Natural killer cell treated with Interleukin-12 subunit alpha and Interleukin-12 subunit beta and Interleukin-15 and Interleukin-18, amount 100 ng/mL, for 72 hours (primary cell): ENCODE measurements around the gene RUNX3. TPM values are rescaled to one million over a fixed set of nuclear protein-coding genes. Genes with fewer than 3 reads are reported as not detected.

Experiments
- ATAC-seq, 2 donors: fragments of 150-1000 bp; cut with Tn5 transposase in 1 of 2; sonication (Bioruptor Pico), chemical (Tn5 transposase) in 1 of 2; 2 replicates each; pipeline ENCODE4 v1.10.0; 2021
- DNase-seq: peaks from one replicate; pipeline ENCODE4 v3.0.0; 2022; ENCODE audit warnings: low spot score
- H3K27ac Mint-ChIP-seq, 2 donors: 1 replicate in 1 of 2; 2 replicates in 1 of 2; pipeline ENCODE4 v1.8.0; 2022; ENCODE audit warnings: mixed read lengths in 2 of 2, mild to moderate bottlenecking in 1 of 2, moderate library complexity in 1 of 2
- H3K27me3 Mint-ChIP-seq, 2 donors: 1 replicate in 1 of 2; 2 replicates in 1 of 2; pipeline ENCODE4 v1.8.0; 2022; ENCODE audit warnings: mixed read lengths in 2 of 2
- H3K36me3 Mint-ChIP-seq: one replicate; pipeline ENCODE4 v1.8.0; 2022; ENCODE audit warnings: mixed read lengths
- H3K4me1 Mint-ChIP-seq, 2 donors: 1 replicate in 1 of 2; 2 replicates in 1 of 2; pipeline ENCODE4 v1.8.0; 2022; ENCODE audit warnings: low read depth in 2 of 2, mixed read lengths in 2 of 2, mild to moderate bottlenecking in 1 of 2
- H3K4me3 Mint-ChIP-seq: one replicate; pipeline ENCODE4 v1.8.0; 2022; ENCODE audit warnings: mixed read lengths
- H3K9me3 Mint-ChIP-seq: 2 replicates; pipeline ENCODE4 v1.8.0; 2022; ENCODE audit warnings: mixed read lengths
- total RNA-seq, 2 donors: library from RNA; stranded (reverse); gene quantifications; one replicate each; pipeline ENCODE4 v1.2.3, GENCODE V29; 2022

Gene RUNX3
- total RNA-seq, 2 donors from 2014 or later, result 177 to 186 TPM

DNA sequence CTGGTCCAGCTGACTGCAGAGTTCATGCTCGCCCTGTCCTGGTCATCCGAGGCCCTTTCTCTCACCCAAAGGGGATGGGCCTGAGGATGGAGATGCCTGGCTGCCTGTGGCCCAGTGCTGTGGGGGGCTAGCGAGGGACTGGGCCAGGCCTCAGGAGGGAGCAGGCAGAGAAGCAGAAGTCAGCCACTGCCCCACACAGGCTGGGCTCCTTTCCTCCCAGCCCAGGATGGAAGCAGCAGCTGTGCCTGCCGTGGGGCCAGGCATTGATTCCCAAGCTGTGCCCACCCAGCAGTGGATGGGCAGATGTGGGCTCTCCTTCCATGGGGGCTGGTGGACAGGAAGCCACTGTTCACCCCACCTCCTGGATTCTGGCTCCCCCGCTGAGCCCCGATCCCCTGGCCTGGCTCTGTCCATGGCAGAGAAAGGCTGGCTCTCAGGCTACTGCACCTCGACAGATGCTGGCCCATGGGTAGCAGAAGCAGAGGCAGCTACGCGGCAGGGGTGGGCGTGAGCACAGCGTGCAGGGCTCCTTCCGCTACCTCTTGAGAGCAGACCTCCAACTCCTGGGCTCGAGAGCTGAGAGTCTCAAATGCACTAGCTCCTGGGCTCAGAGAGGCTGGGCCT lies 24.6 kb downstream of the RUNX3 start:
- Mint-ChIP-seq H3K36me3 (peaks cover 13% of the 10 kb centered on the region), H3K27me3 (no peaks in the 10 kb centered on the region), H3K4me3 (no peak overlapping the region), H3K4me1 (peaks cover 43 to 59% of the 10 kb centered on the region in 2 donors), H3K27ac (peak overlapping the region in 1 of 2 donors; percentile 41), H3K9me3 (no peaks in the 10 kb centered on the region)
- no peak for ATAC-seq
- no peak for DNase-seq

DNA sequence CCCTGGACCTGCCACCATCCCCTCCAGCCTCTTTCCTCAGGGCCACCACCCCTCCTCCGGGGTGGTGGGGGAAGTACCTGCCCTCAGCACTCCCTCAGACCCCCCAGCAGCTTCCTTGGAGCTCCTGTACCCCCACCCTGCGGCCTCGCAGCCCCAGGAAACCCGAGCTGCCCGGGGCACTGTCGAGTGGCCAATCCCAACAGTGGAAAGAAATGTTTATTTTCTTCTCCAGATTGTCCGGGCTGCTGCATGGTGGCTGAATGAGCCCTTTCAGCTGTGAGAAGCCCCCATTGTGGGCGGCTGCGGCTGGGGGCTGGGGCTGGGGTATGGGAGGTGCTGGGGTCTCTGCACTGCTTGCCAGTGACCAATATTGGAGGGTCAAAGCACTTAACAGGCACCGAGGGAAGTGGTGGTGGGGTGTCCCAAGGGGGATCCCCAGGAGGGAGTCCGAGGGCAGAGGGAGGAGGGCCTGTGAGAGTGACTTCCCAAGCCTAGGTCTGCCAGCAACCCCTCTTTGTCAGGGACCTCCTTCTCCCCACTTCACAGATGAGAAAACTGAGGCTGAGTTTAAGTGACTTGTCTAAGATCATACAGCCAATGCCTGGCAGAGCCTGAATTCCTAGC lies 25.2 kb downstream of the RUNX3 start:
- peaks cover 43 to 63% of the 10 kb centered on the region in 2 donors for H3K4me1 Mint-ChIP-seq
- ATAC-seq, result no peak
- H3K9me3 Mint-ChIP-seq, result no peaks in the 10 kb centered on the region
- DNase-seq, result no peak
- H3K4me3 Mint-ChIP-seq, result no peak overlapping the region
- peaks cover 13% of the 10 kb centered on the region for H3K36me3 Mint-ChIP-seq
- H3K27me3 Mint-ChIP-seq, result no peaks in the 10 kb centered on the region
- peak overlapping the region in 1 of 2 donors; percentile 47 for H3K27ac Mint-ChIP-seq

DNA sequence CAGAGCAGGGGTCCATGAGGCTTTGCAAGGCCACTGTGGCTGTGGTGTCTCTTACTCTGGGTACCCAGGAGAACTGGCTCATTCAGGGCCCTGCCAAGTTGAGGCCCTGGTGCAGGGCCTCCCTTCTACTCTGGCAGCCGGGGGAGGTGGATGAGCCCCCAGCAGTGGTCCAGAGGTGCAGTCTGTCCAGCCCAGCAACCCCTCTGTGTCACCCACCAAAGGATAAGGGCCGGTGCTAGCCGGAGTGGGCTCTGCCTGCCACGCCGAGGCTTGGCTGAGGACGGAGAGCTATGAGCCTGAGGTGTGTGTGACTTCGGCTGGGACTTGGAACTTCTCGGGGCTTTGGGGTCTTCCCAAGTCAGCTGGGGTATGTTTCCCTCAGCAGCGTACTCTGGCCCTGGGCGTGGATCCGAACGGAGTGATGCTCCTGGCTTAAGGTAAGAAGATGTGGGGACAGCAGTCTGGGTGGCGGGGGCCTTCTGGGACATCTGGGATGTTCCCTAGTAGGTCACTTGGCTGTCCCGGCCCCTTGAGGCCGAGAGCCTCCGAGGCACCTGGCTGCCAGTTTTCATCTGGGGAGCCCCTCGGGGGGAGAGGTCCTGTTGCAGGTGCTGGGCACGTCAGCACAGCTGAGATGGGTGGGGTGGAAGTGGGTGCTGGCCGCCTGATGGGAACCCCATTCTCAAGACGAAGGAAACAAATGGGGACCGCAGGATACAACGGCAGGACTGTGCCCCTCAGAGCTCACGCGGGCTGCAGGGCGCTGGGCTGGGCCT lies 25.9 kb downstream of the RUNX3 start:
- H3K27ac Mint-ChIP-seq, result peak overlapping the region; percentile 41 to 47
- no peaks in the 10 kb centered on the region for H3K9me3 Mint-ChIP-seq
- peaks cover 43 to 63% of the 10 kb centered on the region in 2 donors for H3K4me1 Mint-ChIP-seq
- ATAC-seq (no peak), DNase-seq (no peak)
- no peak overlapping the region for H3K4me3 Mint-ChIP-seq
- no peaks in the 10 kb centered on the region for H3K27me3 Mint-ChIP-seq
- peaks cover 8% of the 10 kb centered on the region for H3K36me3 Mint-ChIP-seq

DNA sequence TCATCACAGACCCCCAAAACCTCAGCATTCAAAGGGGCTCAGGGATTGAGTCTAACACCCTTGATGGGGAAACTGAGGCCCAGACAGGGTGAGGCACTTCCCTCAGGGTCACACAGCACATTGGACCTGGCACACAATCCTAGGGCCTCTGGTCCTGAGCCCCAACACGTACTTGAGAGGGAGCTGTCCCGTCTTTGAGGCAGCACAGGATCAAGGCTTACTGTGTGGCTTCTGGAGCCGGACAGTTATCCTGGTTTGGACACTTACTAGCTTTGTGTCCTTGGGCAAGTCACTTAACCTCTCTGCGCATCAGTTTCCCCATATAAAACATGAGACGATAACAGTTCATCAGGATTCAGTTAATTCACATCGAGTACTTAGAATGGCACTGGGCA lies 26.5 kb downstream of the RUNX3 start:
- peaks cover 44 to 62% of the 10 kb centered on the region in 2 donors for H3K4me1 Mint-ChIP-seq
- no peak overlapping the region for H3K4me3 Mint-ChIP-seq
- peaks cover 8% of the 10 kb centered on the region for H3K36me3 Mint-ChIP-seq

DNA sequence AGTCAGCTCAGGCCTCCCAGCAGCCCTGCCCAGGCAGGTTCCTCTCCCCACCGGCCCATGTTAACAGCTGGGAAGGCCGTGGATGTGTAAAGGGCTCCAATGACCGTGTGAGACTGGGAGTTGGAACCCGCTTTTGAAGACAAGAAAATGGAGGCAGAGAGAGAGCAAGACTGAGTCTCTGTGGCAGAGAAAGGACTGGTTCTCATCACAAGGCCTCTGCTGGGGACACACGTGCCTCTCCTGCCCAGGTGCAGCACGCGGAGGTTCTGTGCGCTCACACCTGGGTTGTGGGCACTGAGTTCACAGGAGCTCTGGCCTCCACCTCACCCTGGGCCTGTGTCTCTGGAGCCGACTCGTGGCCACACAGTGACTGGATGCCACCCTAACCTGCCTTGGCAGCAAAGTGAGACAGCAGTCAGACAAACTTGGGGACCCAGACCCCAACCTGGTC lies 27.0 kb downstream of the RUNX3 start:
- Mint-ChIP-seq H3K36me3 (peaks cover 6% of the 10 kb centered on the region), H3K27ac (peak overlapping the region in 1 of 2 donors; percentile 47), H3K4me1 (peaks cover 44 to 61% of the 10 kb centered on the region in 2 donors), H3K27me3 (no peaks in the 10 kb centered on the region), H3K4me3 (no peak overlapping the region), H3K9me3 (no peaks in the 10 kb centered on the region)
- ATAC-seq (no peak), DNase-seq (no peak)

More for the DNA sequence above, 26.5 kb downstream of the RUNX3 start:
- DNase-seq (no peak), ATAC-seq (no peak)
- H3K27me3 Mint-ChIP-seq, result no peaks in the 10 kb centered on the region
- H3K9me3 Mint-ChIP-seq, result no peaks in the 10 kb centered on the region
- H3K27ac Mint-ChIP-seq, result peak overlapping the region; percentile 41 to 47

DNA sequence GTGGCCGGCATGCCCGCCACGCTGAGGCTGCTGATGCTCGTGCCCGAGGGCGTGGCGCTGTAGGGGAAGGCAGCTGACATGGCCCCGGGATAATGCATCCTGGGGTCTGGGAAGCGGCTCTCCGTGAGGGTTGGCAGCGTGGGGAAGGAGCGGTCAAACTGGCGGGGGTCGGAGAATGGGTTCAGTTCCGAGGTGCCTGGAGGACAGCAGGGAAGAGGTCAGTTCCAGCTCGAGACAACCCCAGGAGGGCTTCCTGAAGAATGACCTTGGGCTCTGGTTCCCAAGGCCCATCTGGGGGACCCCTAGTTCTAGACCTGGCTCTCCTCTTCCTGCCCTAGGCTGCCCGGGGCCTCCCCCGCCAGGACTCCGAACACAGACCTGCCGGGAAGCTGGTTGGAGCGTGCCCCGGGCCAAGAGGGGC lies 27.6 kb downstream of the RUNX3 start:
- Mint-ChIP-seq H3K9me3 (no peaks in the 10 kb centered on the region), H3K4me1 (peaks cover 43 to 56% of the 10 kb centered on the region in 2 donors), H3K36me3 (peaks cover under 1% of the 10 kb centered on the region), H3K4me3 (no peak overlapping the region), H3K27ac (peak overlapping the region in 1 of 2 donors; percentile 62), H3K27me3 (no peaks in the 10 kb centered on the region)
- DNase-seq (no peak), ATAC-seq (no peak)

DNA sequence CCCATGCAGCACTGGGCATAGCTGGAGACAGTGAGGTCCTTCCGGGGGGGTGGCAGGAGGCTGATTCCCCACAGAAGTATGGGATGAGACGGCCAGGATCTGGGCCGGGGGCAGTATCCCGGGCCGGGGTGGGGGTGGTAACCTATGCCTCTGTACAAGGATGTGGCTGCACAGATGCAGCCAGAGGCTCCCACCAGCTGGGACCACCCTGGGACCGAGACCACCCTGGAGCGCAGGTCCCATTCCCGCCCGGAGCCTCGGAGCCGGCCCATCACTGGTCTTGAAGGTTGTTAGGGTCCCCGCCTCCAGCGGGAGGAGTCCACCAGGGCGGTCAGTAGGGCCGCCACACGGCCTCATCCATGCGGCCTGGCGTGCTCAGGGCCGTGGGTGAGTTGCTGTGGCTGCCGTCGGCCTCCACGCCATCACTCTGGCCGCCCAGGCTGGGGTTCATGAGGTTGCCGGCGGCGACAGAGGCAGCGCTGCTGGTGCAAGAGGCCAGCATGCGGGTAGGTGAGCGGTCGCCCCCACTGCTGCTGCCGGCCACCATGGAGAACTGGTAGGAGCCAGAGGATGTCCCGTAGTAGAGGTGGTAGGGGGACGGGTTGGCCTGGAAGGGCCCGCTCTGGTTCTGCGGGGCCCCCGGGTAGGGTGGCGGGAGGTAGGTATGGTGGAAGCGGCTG lies 28.1 kb downstream of the RUNX3 start:
- peaks cover 41 to 54% of the 10 kb centered on the region in 2 donors for H3K4me1 Mint-ChIP-seq
- H3K27me3 Mint-ChIP-seq, result no peaks in the 10 kb centered on the region
- H3K9me3 Mint-ChIP-seq, result no peaks in the 10 kb centered on the region
- H3K27ac Mint-ChIP-seq, result peak overlapping the region; percentile 62 to 67
- DNase-seq (no peak), ATAC-seq (no peak)
- H3K4me3 Mint-ChIP-seq, result no peak overlapping the region
- H3K36me3 Mint-ChIP-seq, result no peaks in the 10 kb centered on the region

DNA sequence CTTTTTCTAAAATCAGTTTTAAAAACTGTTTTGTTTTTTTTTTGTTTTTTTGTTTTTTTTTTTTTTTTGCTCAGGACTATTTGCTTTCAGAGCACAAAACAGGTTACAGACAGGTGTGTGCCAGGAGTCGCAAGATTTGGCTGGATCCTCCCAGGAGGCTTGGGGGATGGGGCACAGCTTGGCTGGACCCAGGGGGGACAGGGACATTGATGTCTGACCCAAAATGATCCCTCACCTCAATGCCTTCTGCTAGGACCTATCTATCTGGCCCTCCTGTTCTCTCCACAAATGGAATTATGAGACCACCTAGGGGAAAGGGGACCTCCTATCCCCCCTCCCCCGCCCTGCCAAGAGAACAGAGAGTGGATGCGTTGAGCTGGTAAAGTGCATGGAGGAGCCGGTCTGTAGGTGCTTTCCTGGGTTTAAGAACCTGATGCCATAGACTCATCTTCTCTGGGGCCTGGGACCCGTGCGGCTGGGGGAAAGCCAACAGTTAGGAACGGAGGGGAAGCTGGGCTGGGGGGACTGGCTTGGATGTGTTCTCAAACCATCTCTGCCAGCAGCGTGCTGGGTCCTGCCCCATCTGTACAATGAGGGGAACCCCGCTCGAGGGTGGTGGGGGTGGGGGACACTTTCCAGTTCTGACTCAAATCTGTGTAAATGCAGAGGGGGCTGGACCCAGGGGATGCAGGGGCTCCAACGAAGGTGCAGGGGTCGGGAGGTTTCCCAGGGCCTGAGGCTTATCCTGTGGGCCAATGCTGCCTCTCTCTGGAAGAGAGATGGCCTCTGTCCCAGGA lies 28.9 kb downstream of the RUNX3 start:
- no peak overlapping the region for H3K4me3 Mint-ChIP-seq
- H3K9me3 Mint-ChIP-seq, result no peaks in the 10 kb centered on the region
- H3K4me1 Mint-ChIP-seq, result peaks cover 46 to 54% of the 10 kb centered on the region in 2 donors
- DNase-seq, result no peak
- no peaks in the 10 kb centered on the region for H3K27me3 Mint-ChIP-seq
- peak overlapping the region; percentile 62 to 67 for H3K27ac Mint-ChIP-seq
- no peaks in the 10 kb centered on the region for H3K36me3 Mint-ChIP-seq
- ATAC-seq, result no peak

DNA sequence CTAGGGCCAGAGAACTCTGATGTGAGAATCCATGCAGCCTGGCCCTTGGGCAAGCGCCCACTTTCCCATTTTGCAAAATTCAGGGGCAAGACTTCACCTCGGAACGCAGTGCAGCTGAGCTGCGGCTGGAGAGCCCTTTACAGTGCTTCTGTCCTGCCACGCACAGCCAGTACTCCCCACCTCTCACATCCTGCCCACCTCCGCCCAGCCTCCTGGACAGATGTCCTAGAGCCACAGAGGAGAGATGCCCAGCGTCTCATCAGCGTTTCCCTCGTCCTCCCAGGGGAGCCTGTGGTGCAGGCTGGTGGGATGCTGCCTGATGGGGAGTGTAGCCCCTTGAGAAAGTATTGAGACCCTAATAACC lies 29.6 kb downstream of the RUNX3 start:
- Mint-ChIP-seq H3K4me3 (no peak overlapping the region), H3K9me3 (no peaks in the 10 kb centered on the region), H3K27ac (peak overlapping the region; percentile 67 to 84), H3K4me1 (peaks cover 48 to 56% of the 10 kb centered on the region in 2 donors), H3K36me3 (no peaks in the 10 kb centered on the region), H3K27me3 (no peaks in the 10 kb centered on the region)
- DNase-seq (no peak), ATAC-seq (no peak)

DNA sequence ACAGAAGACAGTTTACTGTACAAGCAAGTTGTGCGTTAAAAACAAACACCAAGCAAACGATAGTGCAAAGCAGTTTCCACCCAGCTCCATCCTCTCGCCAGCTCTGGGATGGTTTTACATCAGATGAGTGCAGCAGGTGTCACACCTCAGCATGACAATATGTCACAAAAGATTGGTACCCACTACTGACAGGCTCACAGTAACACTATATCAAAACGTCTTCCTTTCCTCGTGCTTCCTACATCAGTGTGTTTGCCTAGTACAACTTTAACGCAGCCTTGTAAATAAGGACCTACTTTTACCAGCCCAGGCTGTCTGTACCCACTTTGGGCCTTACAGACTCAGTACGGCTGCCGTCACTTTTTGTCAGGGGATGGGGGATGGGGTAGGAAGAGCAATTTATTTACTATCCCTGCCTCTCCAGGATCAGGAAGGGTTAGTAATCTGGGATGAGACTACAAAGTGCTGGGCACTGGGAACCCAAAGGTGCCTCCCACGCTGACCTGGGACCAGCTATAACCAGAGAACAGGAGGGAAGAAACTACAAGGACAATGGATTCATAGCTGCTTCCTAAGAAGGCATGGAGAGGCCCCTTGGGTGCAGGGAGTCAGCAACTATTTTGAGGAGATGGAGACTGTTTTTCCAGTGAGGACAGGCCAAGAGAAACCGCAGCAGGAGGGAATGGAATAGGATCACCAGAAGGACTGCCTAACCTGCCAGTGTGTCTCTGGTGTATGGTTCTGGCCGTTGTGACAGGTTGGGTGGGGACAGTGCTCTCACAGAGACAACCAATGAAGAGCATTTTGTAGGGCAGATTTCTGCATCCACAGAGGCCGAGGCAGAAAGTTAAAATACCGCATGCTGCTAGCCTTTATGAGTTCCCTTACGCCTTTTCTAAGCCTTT lies 30.2 kb downstream of the RUNX3 start:
- H3K27ac Mint-ChIP-seq, result peak overlapping the region; percentile 67 to 84
- DNase-seq (no peak), ATAC-seq (no peak)
- H3K4me1 Mint-ChIP-seq, result peaks cover 48 to 51% of the 10 kb centered on the region in 2 donors
- no peaks in the 10 kb centered on the region for H3K36me3 Mint-ChIP-seq
- H3K4me3 Mint-ChIP-seq, result peak overlapping the region; percentile 1
- H3K9me3 Mint-ChIP-seq, result no peaks in the 10 kb centered on the region
- no peaks in the 10 kb centered on the region for H3K27me3 Mint-ChIP-seq

DNA sequence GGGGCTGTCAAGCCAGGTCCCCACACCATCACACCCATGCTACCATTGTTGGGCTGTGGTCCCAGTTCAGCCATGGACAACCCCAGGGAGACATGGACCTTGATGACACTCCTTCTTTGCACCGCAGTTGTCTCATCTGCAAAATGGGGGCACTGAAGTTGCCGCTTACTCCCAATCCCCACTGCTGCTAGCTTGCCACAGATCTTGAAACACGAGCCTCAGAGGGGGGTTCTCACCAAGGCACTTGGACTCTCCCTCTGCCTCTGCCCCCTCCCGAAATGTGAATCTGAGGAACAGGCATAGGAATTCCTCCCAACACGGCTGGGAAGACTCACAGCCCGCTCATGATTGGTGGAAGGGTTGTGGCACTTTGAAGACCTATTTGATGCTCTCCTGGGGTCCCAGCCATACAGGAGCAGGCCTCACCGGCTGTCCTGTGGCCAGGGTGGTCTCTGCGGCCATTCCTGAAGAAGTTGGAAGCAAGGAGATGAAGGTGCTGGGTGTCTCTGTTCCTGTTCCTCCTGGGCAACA lies 31.1 kb downstream of the RUNX3 start:
- no peaks in the 10 kb centered on the region for H3K36me3 Mint-ChIP-seq
- no peaks in the 10 kb centered on the region for H3K9me3 Mint-ChIP-seq
- peaks cover 44 to 51% of the 10 kb centered on the region in 2 donors for H3K4me1 Mint-ChIP-seq
- H3K27me3 Mint-ChIP-seq, result no peaks in the 10 kb centered on the region
- H3K4me3 Mint-ChIP-seq, result peak overlapping the region; percentile 1
- peak overlapping the region; percentile 67 to 84 for H3K27ac Mint-ChIP-seq
- DNase-seq (no peak), ATAC-seq (no peak)
